Lung (tissue), 12 donors: ENCODE results near the gene FRAT2. TPM values are rescaled to one million over a fixed set of nuclear protein-coding genes. Genes with fewer than 3 reads are reported as not detected.

Experiments used
- ATAC-seq: fragments of 200-7000 bp; cut with Tn5 transposase; one replicate; pipeline ENCODE4 v1.9.1; 2020; ENCODE audit warnings: moderate number of reproducible peaks; ENCODE audit not compliant: insufficient read depth, low FRiP score
- DNase-seq, 3 donors: peaks; one replicate each; pipeline ENCODE4 v3.0.0-alpha.2; 2013 to 2017
- H3K27ac ChIP-seq, 2 donors: one replicate each; pipeline ENCODE4 v1.5.1; 2013; ENCODE audit warnings: mild to moderate bottlenecking in 2 of 2, moderate library complexity in 2 of 2, control low read depth in 1 of 2, inconsistent platforms in 1 of 2, low read depth in 1 of 2, low read length in 1 of 2
- H3K27me3 ChIP-seq, 3 donors: one replicate each; pipeline ENCODE4 v1.5.1; 2013; ENCODE audit warnings: low read length in 2 of 3; ENCODE audit not compliant: control insufficient read depth in 3 of 3, insufficient read depth in 3 of 3
- H3K36me3 ChIP-seq, 4 donors: one replicate each; pipeline ENCODE4 v1.5.1; 2013; ENCODE audit warnings: low read length in 4 of 4, mild to moderate bottlenecking in 1 of 4, moderate library complexity in 1 of 4; ENCODE audit not compliant: control insufficient read depth in 4 of 4, insufficient read depth in 4 of 4
- H3K4me1 ChIP-seq, 5 donors: one replicate each; pipeline ENCODE4 v1.5.1; 2013; ENCODE audit warnings: low read length in 5 of 5, mild to moderate bottlenecking in 2 of 5, moderate library complexity in 1 of 5; ENCODE audit not compliant: control insufficient read depth in 5 of 5, insufficient read depth in 5 of 5
- H3K4me3 ChIP-seq: one replicate; pipeline ENCODE4 v1.5.1; 2013; ENCODE audit warnings: mild to moderate bottlenecking, control low read depth, moderate library complexity
- H3K9ac ChIP-seq, 2 donors: one replicate each; pipeline ENCODE4 v1.5.1; 2013; ENCODE audit warnings: low read length in 2 of 2, control low read depth in 1 of 2; ENCODE audit not compliant: insufficient read depth in 1 of 2
- H3K9me3 ChIP-seq, 4 donors: one replicate each; pipeline ENCODE4 v1.5.1; 2013; ENCODE audit warnings: low read length in 3 of 4, mild to moderate bottlenecking in 1 of 4, moderate library complexity in 1 of 4; ENCODE audit not compliant: control insufficient read depth in 4 of 4, insufficient read depth in 3 of 4
- WGBS, 2 donors: extraction: QIAGEN DNeasy Blood & Tissue Kit; methylation state at CpG; one replicate each; pipeline ENCODE4 v1.1.7; 2013; 5-methylcytosine and 5-hydroxymethylcytosine counted together
- polyA plus RNA-seq, 2 donors: library from polyadenylated mRNA; stranded (reverse); fragments of 200-250 nt; gene quantifications; one replicate each; pipeline ENCODE4 v1.2.1, GENCODE V29; 2013
- total RNA-seq, 2 donors: library from RNA; depleted of rRNA in 1 of 2; stranded (reverse); fragments of >200 nt in 1 of 2; gene quantifications; one replicate each; pipeline ENCODE4 v1.2.1, GENCODE V29; 2014 to 2021
- TF ChIP-seq, protein P1 (sequence below): IDR thresholded peaks from 2 replicates; pipeline ENCODE4 v1.5.1; 2012; ENCODE audit warnings: mild to moderate bottlenecking; ENCODE audit errors: control extremely low read depth, extremely low read depth
- donor health status: control.
- donor health status: control.
- donor health status: Bipolar disorder and iron deficiency.
- donor health status: healthy.
- donor health status: DM: yes; HTN: yes; CAD: no.

Gene FRAT2
- total and polyA plus RNA-seq, 4 donors: 7.0 to 25.9 (median 17.3) TPM

DNA sequence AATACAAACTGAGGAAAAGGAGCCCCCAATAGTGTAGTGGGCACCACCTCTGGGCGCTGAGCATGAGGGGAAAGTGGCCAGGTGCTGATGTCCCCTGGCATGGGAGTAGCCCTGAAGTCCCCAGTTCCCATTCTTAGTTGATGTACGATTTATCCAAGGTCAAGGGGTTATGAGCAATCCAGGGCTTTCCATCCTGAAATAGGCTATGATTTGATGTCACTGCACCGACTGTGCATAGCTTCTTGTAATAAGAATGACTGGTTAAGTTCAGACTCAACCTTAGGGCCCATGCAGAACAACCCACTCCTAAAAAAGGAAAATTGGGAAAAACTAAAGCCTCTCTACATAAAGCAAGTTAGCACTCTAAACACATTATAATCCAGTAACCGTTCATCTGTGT, 11.0 kb downstream of the FRAT2 start:
- DNase-seq: no peak
- Histone ChIP-seq H3K27me3 (peaks cover 0 to 20% (median 6%) of the 10 kb centered on the region in 3 donors), H3K36me3 (peaks cover 0 to 2% (median 0%) of the 10 kb centered on the region in 4 donors), H3K4me3 (no peak overlapping the region), H3K27ac (no peak overlapping the region), H3K9ac (no peak overlapping the region), H3K9me3 (no peaks in the 10 kb centered on the region), H3K4me1 (peaks cover 3 to 33% (median 5%) of the 10 kb centered on the region in 5 donors)
- ATAC-seq: no peak
- 90 to 96% methylated on average over 4 of the region's 4 CpGs for WGBS, 2 donors
- TF ChIP-seq, protein P1, sequence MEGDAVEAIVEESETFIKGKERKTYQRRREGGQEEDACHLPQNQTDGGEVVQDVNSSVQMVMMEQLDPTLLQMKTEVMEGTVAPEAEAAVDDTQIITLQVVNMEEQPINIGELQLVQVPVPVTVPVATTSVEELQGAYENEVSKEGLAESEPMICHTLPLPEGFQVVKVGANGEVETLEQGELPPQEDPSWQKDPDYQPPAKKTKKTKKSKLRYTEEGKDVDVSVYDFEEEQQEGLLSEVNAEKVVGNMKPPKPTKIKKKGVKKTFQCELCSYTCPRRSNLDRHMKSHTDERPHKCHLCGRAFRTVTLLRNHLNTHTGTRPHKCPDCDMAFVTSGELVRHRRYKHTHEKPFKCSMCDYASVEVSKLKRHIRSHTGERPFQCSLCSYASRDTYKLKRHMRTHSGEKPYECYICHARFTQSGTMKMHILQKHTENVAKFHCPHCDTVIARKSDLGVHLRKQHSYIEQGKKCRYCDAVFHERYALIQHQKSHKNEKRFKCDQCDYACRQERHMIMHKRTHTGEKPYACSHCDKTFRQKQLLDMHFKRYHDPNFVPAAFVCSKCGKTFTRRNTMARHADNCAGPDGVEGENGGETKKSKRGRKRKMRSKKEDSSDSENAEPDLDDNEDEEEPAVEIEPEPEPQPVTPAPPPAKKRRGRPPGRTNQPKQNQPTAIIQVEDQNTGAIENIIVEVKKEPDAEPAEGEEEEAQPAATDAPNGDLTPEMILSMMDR: no peak

DNA sequence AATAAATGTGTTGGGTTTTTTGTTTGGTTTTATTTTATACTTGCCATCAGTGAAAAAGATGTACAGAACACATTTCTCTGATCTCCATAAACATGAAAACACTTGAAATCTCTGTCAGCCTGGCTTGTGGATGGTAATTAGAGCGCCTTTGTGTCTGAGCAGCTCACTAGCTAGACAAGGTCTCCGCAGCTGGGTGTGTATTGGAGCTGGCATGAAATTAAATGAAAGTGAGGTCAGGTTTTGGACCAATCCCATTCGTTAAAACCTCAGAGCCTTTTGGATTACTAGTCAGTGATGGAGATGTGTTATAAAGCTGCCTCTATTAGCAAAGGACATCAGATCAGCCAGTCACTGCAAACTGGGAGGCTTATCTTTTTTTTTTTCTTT, 12.7 kb downstream of the FRAT2 start:
- peak in 1 of 3 donors; percentile 20 for DNase-seq
- Histone ChIP-seq H3K9me3 (no peaks in the 10 kb centered on the region), H3K9ac (no peak overlapping the region), H3K36me3 (no peaks in the 10 kb centered on the region), H3K4me3 (no peak overlapping the region), H3K4me1 (peaks cover 0 to 24% (median 3%) of the 10 kb centered on the region in 5 donors), H3K27ac (no peak overlapping the region), H3K27me3 (peaks cover 0 to 24% (median 6%) of the 10 kb centered on the region in 3 donors)
- 88 to 89% methylated on average over 3 of the region's 3 CpGs for WGBS, 2 donors
- no peak for ATAC-seq
- TF ChIP-seq, protein P1: no peak

DNA sequence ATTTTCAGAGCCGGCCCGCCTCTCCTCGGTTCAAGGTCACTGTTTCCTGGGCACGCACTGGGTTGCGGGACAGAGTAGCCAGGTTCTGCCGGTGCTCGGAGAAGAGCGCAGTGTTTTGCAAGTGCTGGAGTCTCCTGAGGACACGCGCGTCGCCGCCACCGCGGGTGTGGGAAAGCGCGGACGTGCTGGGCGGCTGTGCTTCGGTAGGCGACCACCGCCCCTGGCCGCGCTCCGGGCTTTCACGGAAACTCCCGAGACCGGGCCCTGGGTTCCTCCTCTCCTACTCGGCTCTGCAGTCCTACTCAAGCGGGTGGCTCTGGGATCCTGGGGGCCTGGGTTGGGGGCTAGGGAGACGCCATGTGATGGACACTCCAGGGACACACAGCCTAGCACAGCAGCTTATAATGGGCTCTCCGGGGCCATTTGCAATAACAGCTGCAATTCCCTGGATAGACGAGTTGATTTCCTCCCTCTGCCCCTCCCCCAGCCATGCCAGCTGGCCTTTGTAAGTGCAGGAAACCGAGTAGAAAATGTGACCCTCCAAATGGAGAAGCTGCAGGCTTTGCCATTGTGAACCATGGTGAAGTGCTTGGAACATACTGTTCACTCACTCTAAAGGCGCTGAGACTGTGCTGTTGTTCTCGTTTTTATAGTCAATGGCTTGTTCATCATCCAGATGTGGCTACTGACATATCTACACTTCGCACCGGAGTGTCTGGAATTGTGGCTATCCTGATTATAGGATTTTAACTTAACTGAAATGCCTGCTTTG, 13.3 kb downstream of the FRAT2 start:
- H3K9ac ChIP-seq: peak overlapping the region in 1 of 2 donors; percentile 63
- H3K4me3 ChIP-seq: no peak overlapping the region
- H3K36me3 ChIP-seq: no peaks in the 10 kb centered on the region
- TF ChIP-seq, protein P1: no peak
- ATAC-seq: no peak
- H3K9me3 ChIP-seq: no peaks in the 10 kb centered on the region
- peak overlapping the region in 1 of 2 donors; percentile 55 for H3K27ac ChIP-seq
- peaks cover 0 to 24% (median 3%) of the 10 kb centered on the region in 5 donors for H3K4me1 ChIP-seq
- 8 to 14% methylated on average over 38 of the region's 38 CpGs for WGBS, 2 donors
- H3K27me3 ChIP-seq: peaks cover 0 to 24% (median 6%) of the 10 kb centered on the region in 3 donors
- DNase-seq: peak; percentile 67 to 77 (median 69)
